NCI-H2029 treated with DMSO at 0.1 percent for 48 hours (cell line): ENCODE results near the gene AFAP1L1.
"Not testable (repeated sequence)": the region's sequence is repeated elsewhere in the genome, so short reads cannot be mapped to it uniquely, and the experiment has no call there.

Experiments used
- DNase-seq: peaks from one replicate; lab custom pipeline; 2025; lab: John Stamatoyannopoulos, UW

Gene AFAP1L1

GRCh38 chr5:149391076-149391475 is 119.4 kb downstream of the AFAP1L1 start:
- DNase-seq: not testable (repeated sequence)
